ENCODE results near the gene LUC7L2. TPM values are rescaled to one million over a fixed set of nuclear protein-coding genes. Genes with fewer than 3 reads are reported as not detected.
"Not testable (repeated sequence)": the region's sequence is repeated elsewhere in the genome, so short reads cannot be mapped to it uniquely, and the experiment has no call there.

The LUC7L2 gene
- total RNA-seq, 4 donors from 2014 or later, result 48.7 to 71.7 (median 56.8) TPM

GRCh38 chr7:139417478-139417877 is 57.8 kb downstream of the LUC7L2 start:
- TF ChIP-seq POLR2A (IDR thresholded peaks at IDR 0.05), result no peak
- no peak for TF ChIP-seq CTCF (IDR thresholded peaks at IDR 0.05)
- DNase-seq (ENCODE audit: low spot score in 2 of 2), result no peak
- no peak overlapping the region for H3K4me3 ChIP-seq (ENCODE audit: low read depth, poor library complexity, severe bottlenecking)
- 94 to 95% methylated on average over 15 of the region's 15 CpGs for WGBS, 2 donors
- intact Hi-C loops (cut with DNase I; ENCODE audit: low total_unique reads), result no loop called here

- no peak for TF ChIP-seq POLR2A (IDR thresholded peaks at IDR 0.05)
- TF ChIP-seq CTCF (IDR thresholded peaks at IDR 0.05), result no peak
- DNase-seq (ENCODE audit: low spot score in 2 of 2), result no peak
- intact Hi-C loops (cut with DNase I; ENCODE audit: low total_unique reads), result no loop called here
- 43 to 49% methylated on average over 1 of the region's 1 CpG for WGBS, 2 donors
- no peak overlapping the region for H3K4me3 ChIP-seq (ENCODE audit: low read depth, poor library complexity, severe bottlenecking)
These were observed 61.4 kb downstream of the LUC7L2 start for GRCh38 chr7:139421123-139421522.

GRCh38 chr7:139422126-139422525 is 62.4 kb downstream of the LUC7L2 start:
- TF ChIP-seq CTCF (IDR thresholded peaks at IDR 0.05) (no peak), POLR2A (IDR thresholded peaks at IDR 0.05) (no peak)
- DNase-seq (ENCODE audit: low spot score in 2 of 2), result no peak
- no peak overlapping the region for H3K4me3 ChIP-seq (ENCODE audit: low read depth, poor library complexity, severe bottlenecking)
- whole genome bisulfite sequencing, 2 donors, result 78 to 82% methylated on average over 7 of the region's 7 CpGs
- intact Hi-C loops (cut with DNase I; ENCODE audit: low total_unique reads), result no loop called here

- no peak overlapping the region for H3K4me3 ChIP-seq (ENCODE audit: low read depth, poor library complexity, severe bottlenecking)
- 84 to 85% methylated on average over 4 of the region's 4 CpGs for WGBS, 2 donors
- intact Hi-C loops (cut with DNase I; ENCODE audit: low total_unique reads), result no loop called here
- no peak for DNase-seq (ENCODE audit: low spot score in 2 of 2)
- TF ChIP-seq CTCF (IDR thresholded peaks at IDR 0.05) (no peak), POLR2A (IDR thresholded peaks at IDR 0.05) (no peak)
These were observed 63.4 kb downstream of the LUC7L2 start for GRCh38 chr7:139423091-139423490.

- WGBS, 2 donors, result 86 to 89% methylated on average over 4 of the region's 4 CpGs
- intact Hi-C loops (cut with DNase I; ENCODE audit: low total_unique reads), result no loop called here
- H3K4me3 ChIP-seq (ENCODE audit: low read depth, poor library complexity, severe bottlenecking), result no peak overlapping the region
- DNase-seq (ENCODE audit: low spot score in 2 of 2), result no peak
- no peak for TF ChIP-seq CTCF (IDR thresholded peaks at IDR 0.05)
- TF ChIP-seq POLR2A (IDR thresholded peaks at IDR 0.05), result no peak
These were observed 64.3 kb downstream of the LUC7L2 start for GRCh38 chr7:139424004-139424403.

- intact Hi-C loops (cut with DNase I; ENCODE audit: low total_unique reads); DNase-seq (ENCODE audit: low spot score in 2 of 2); H3K4me3 ChIP-seq (ENCODE audit: low read depth, poor library complexity, severe bottlenecking): not testable (repeated sequence)
- WGBS, 2 donors, result 87 to 89% methylated on average over 10 of the region's 10 CpGs
These were observed 66.0 kb downstream of the LUC7L2 start for GRCh38 chr7:139425701-139426100.
